Measurements from ENCODE around the gene TANGO6. TPM values are rescaled to one million over a fixed set of nuclear protein-coding genes. Genes with fewer than 3 reads are reported as not detected.

TANGO6 gene
- polyA plus RNA-seq, 1 experiment = 14.6 TPM

GRCh38 chr16:69130461-69130860, 287.1 kb downstream of the TANGO6 start:
- no peak for TF ChIP-seq CTCF (IDR thresholded peaks at IDR 0.05; ENCODE audit: insufficient read depth, low read depth, low read length)
- ChIA-PET POLR2A (no interaction called here), CTCF (interaction anchor here (1.3 to 16.2 kb wide), 5 partner anchors 12 to 603 kb away, joined by 3 to 146 read pairs (median 7); no protein-coding TSS in a partner anchor)
- no peak for DNase-seq (ENCODE audit: low read depth)
- H3K4me3 ChIP-seq (ENCODE audit: low read depth, low read length) = no peak overlapping the region
- no peaks in the 10 kb centered on the region for H3K36me3 ChIP-seq (ENCODE audit: control insufficient read depth, insufficient read depth, low read length)
- no peaks in the 10 kb centered on the region for H3K27me3 ChIP-seq (ENCODE audit: control insufficient read depth, insufficient read depth, low read length)

- H3K27me3 ChIP-seq (ENCODE audit: control insufficient read depth, insufficient read depth, low read length) = no peaks in the 10 kb centered on the region
- no peak for DNase-seq (ENCODE audit: low read depth)
- TF ChIP-seq CTCF (IDR thresholded peaks at IDR 0.05; ENCODE audit: insufficient read depth, low read depth, low read length) = no peak
- POLR2A ChIA-PET = no interaction called here
- peak overlapping the region; percentile 98 for H3K4me3 ChIP-seq (ENCODE audit: low read depth, low read length)
- H3K36me3 ChIP-seq (ENCODE audit: control insufficient read depth, insufficient read depth, low read length) = no peaks in the 10 kb centered on the region
- CTCF ChIA-PET = interaction anchor here (0.5 to 16.2 kb wide), 3 partner anchors 49 to 541 kb away, joined by 3 to 146 read pairs (median 3); no protein-coding TSS in a partner anchor
Observed at GRCh38 chr16:69131167-69131838, 288.0 kb downstream of the TANGO6 start.

GRCh38 chr16:69131839-69132423, 288.6 kb downstream of the TANGO6 start:
- ChIA-PET CTCF (interaction anchor here (0.5 to 2.4 kb wide), 3 partner anchors 19 to 541 kb away, joined by 3 to 7 read pairs (median 3); no protein-coding TSS in a partner anchor), POLR2A (no interaction called here)
- Histone ChIP-seq H3K27me3 (ENCODE audit: control insufficient read depth, insufficient read depth, low read length) (no peaks in the 10 kb centered on the region), H3K4me3 (ENCODE audit: low read depth, low read length) (peak overlapping the region; percentile 98), H3K36me3 (ENCODE audit: control insufficient read depth, insufficient read depth, low read length) (no peaks in the 10 kb centered on the region)
- no peak for DNase-seq (ENCODE audit: low read depth)
- no peak for TF ChIP-seq CTCF (IDR thresholded peaks at IDR 0.05; ENCODE audit: insufficient read depth, low read depth, low read length)

GRCh38 chr16:69132424-69133252, 289.3 kb downstream of the TANGO6 start, which contains the start of the genes CHTF8 and UTP4:
Gene CHTF8 (minus strand): TSS chr16:69132588. CDS start chr16:69121458, 11,130 bp downstream.
Gene UTP4 (plus strand): TSS chr16:69132649. CDS start chr16:69133460, 811 bp downstream.
- ChIA-PET POLR2A (interaction anchor here (0.6 kb wide), 2 partner anchors 35 to 309 kb away, joined by 4 to 15 read pairs; no protein-coding TSS in a partner anchor), CTCF (interaction anchor here (0.6 to 2.4 kb wide), 7 partner anchors 9 to 605 kb away, joined by 3 to 7 read pairs (median 4); no protein-coding TSS in a partner anchor)
- no peak for TF ChIP-seq CTCF (IDR thresholded peaks at IDR 0.05; ENCODE audit: insufficient read depth, low read depth, low read length)
- DNase-seq (ENCODE audit: low read depth) = no peak
- H3K27me3 ChIP-seq (ENCODE audit: control insufficient read depth, insufficient read depth, low read length) = no peaks in the 10 kb centered on the region
- H3K4me3 ChIP-seq (ENCODE audit: low read depth, low read length) = peak within 1 kb of the TSS; percentile 98
- no peaks in the 10 kb centered on the region for H3K36me3 ChIP-seq (ENCODE audit: control insufficient read depth, insufficient read depth, low read length)

Data from BJ (cell line).